GM11168 (cell line): Measurements from ENCODE around the gene TOP3B.

ENCODE experiments used
- in situ Hi-C: fragments of 300-500 bp; cut with MboI; formaldehyde crosslinking; loops from one replicate; pipeline ENCODE4 v1.12.0; 2022; ENCODE audit warnings: low sequenced_read_pairs; ENCODE audit not compliant: unreplicated experiment

The TOP3B gene

GRCh38 chr22:21933413-21933812 lies 49.2 kb downstream of the TOP3B start:
- in situ Hi-C loops = no loop called here

- in situ Hi-C loops = no loop called here
Observed at GRCh38 chr22:21932347-21932746, 50.2 kb downstream of the TOP3B start.

- in situ Hi-C loops = no loop called here
Observed at GRCh38 chr22:21931056-21931455, 51.5 kb downstream of the TOP3B start.

- in situ Hi-C loops = no loop called here
Observed at GRCh38 chr22:21929253-21929652, 53.3 kb downstream of the TOP3B start.

GRCh38 chr22:21928048-21928447 lies 54.5 kb downstream of the TOP3B start:
- in situ Hi-C loops = no loop called here

GRCh38 chr22:21927174-21927823 lies 55.3 kb downstream of the TOP3B start:
- in situ Hi-C loops = no loop called here

- in situ Hi-C loops = no loop called here
Observed at GRCh38 chr22:21926728-21927127, 55.9 kb downstream of the TOP3B start.

GRCh38 chr22:21923163-21923561 lies 59.4 kb downstream of the TOP3B start:
- in situ Hi-C loops = no loop called here

- in situ Hi-C loops = no loop called here
Observed at GRCh38 chr22:21922370-21923162, 60.0 kb downstream of the TOP3B start.

GRCh38 chr22:21921729-21922128 lies 60.9 kb downstream of the TOP3B start:
- in situ Hi-C loops = no loop called here

- in situ Hi-C loops = no loop called here
Observed at GRCh38 chr22:21921184-21921721, 61.3 kb downstream of the TOP3B start.

- in situ Hi-C loops = no loop called here
Observed at GRCh38 chr22:21920341-21921183, 62.0 kb downstream of the TOP3B start.

GRCh38 chr22:21919526-21920307 lies 62.9 kb downstream of the TOP3B start:
- in situ Hi-C loops = no loop called here

GRCh38 chr22:21918466-21919185 lies 64.0 kb downstream of the TOP3B start:
- in situ Hi-C loops = no loop called here

- in situ Hi-C loops = no loop called here
Observed at GRCh38 chr22:21917959-21918261, 64.7 kb downstream of the TOP3B start.

GRCh38 chr22:21917181-21917958 lies 65.2 kb downstream of the TOP3B start:
- in situ Hi-C loops = no loop called here

- in situ Hi-C loops = no loop called here
Observed at GRCh38 chr22:21916309-21916918, 66.2 kb downstream of the TOP3B start.

GRCh38 chr22:21915624-21916308 lies 66.8 kb downstream of the TOP3B start:
- in situ Hi-C loops = no loop called here
